HL-60 (cell line): ENCODE results near the gene GPS1.

Experiments used
- DNase-seq, 2 experiments: peaks; one replicate each; pipeline ENCODE4 v3.0.0-alpha.2; 2010 to 2020; ENCODE audit warnings: low read depth in 1 of 2, low spot score in 1 of 2
- H3K27ac ChIP-seq: fragments of 250-450 bp; sonication (Bioruptor Pico); replicated peaks from 2 replicates; pipeline ENCODE4 v1.5.1; 2020; ENCODE audit warnings: mild to moderate bottlenecking, moderate library complexity
- H3K27me3 ChIP-seq: fragments of 250-450 bp; sonication (Bioruptor Pico); 2 replicates; pipeline ENCODE4 v1.5.1; 2021; ENCODE audit warnings: mild to moderate bottlenecking, moderate library complexity; ENCODE audit not compliant: insufficient read depth, poor library complexity, severe bottlenecking
- H3K4me3 ChIP-seq: replicated peaks from 2 replicates; pipeline ENCODE4 v1.5.1; 2011; ENCODE audit warnings: mild to moderate bottlenecking, control low read depth, low read length; ENCODE audit not compliant: insufficient read depth
- CTCF ChIP-seq: IDR thresholded peaks from one replicate; pipeline ENCODE4 v1.5.1; 2011; ENCODE audit warnings: low read length, control low read depth, inconsistent platforms; ENCODE audit not compliant: insufficient read depth
- GABPA ChIP-seq: IDR thresholded peaks from 2 replicates; pipeline ENCODE4 v1.6.1; 2012; ENCODE audit warnings: low read depth
- POLR2AphosphoS5 ChIP-seq: IDR thresholded peaks from 2 replicates; pipeline ENCODE4 v1.6.1; 2012; ENCODE audit warnings: low read depth
- REST ChIP-seq: IDR thresholded peaks from 2 replicates; pipeline ENCODE4 v1.6.1; 2012; ENCODE audit warnings: low read depth; ENCODE audit not compliant: insufficient replicate concordance
- SPI1 ChIP-seq: IDR thresholded peaks from 2 replicates; pipeline ENCODE4 v1.6.1; 2012; ENCODE audit warnings: low read depth, mild to moderate bottlenecking, borderline replicate concordance

GPS1 gene

GRCh38 chr17:82005701-82006348 lies 45.9 kb upstream of the GPS1 start:
- DNase-seq, result no peak
- no peak for TF ChIP-seq SPI1
- TF ChIP-seq POLR2AphosphoS5, result no peak
- TF ChIP-seq GABPA, result no peak
- TF ChIP-seq REST, result no peak
- TF ChIP-seq CTCF, result no peak
- no peaks in the 10 kb centered on the region for H3K27me3 ChIP-seq

GRCh38 chr17:82006468-82007227 lies 45.0 kb upstream of the GPS1 start:
- TF ChIP-seq REST (no peak), GABPA (no peak), POLR2AphosphoS5 (no peak), SPI1 (no peak), CTCF (no peak)
- no peak overlapping the region for H3K4me3 ChIP-seq
- no peak overlapping the region for H3K27ac ChIP-seq
- no peaks in the 10 kb centered on the region for H3K27me3 ChIP-seq
- no peak for DNase-seq

More at GRCh38 chr17:82005701-82006348, 45.9 kb upstream of the GPS1 start:
- no peak overlapping the region for H3K27ac ChIP-seq
- no peak overlapping the region for H3K4me3 ChIP-seq

- DNase-seq, result no peak
- TF ChIP-seq CTCF (no peak), SPI1 (no peak), REST (no peak), GABPA (no peak), POLR2AphosphoS5 (no peak)
- no peak overlapping the region for H3K27ac ChIP-seq
- H3K4me3 ChIP-seq, result no peak overlapping the region
- no peaks in the 10 kb centered on the region for H3K27me3 ChIP-seq
Observed at GRCh38 chr17:82007228-82007494, 44.5 kb upstream of the GPS1 start.
